NK-92 treated with Interleukin-12 subunit alpha and Interleukin-12 subunit beta, amount 100 ng/mL, for 24 hours (cell line): ENCODE results near the gene PAX8.
"Not testable (repeated sequence)": the region's sequence is repeated elsewhere in the genome, so short reads cannot be mapped to it uniquely, and the experiment has no call there.

Experiments
- DNase-seq: peaks from one replicate; lab custom pipeline; 2025; lab: John Stamatoyannopoulos, UW

Gene PAX8

GRCh38 chr2:113278742-113279139, at the start of gene PAX8:
TSS of gene PAX8 (minus strand) at chr2:113278921. CDS start at chr2:113278394, 527 bp downstream.
- no peak for DNase-seq

DNA sequence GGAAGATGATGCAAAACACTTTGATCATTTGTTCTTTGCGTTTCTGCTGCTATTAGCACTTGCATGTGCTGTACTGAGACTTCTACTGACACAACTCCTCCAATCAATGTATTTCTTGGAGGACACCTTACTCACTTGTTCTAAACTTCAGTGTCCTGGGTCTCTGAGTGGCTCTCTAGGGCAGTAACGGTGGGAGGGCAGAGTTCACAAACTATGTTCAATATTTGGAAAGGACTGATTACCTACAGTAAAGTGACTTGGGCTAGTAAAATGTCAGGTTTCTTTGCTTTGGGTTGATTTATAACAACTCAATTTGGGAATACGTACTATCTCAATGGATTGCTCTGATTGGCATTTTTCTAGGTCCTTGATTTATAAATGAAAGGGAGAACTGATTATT, 49.3 kb upstream of the PAX8 start:
- DNase-seq = no peak

DNA sequence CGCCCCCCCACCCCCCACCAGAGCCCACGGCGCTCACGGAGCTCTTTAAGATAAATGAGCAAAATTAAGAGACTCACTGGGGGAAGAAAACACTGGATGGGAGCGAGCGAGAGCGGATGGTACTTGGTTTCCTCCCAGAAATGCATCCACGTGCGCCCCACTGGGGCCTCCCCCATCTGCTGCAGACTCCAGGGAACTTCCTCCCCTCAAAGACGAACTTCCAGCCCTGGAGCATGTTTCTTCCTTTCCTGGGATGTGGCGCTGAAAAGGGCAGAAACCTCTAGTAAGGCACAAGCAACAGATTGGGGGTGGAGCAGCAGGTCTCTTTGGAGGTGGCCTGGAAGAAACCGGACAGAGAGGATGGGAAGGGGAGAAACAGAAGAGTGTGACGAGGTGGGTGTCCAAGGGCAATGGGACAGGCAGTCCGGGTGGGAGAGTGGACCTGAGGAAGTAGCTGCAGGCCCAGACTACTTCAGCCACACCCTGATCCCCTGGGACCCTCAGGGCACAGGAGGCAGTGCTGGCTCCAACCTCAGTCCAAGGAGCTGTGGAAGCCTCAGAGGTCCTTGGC, 46.5 kb upstream of the PAX8 start:
- DNase-seq = not testable (repeated sequence)

DNA sequence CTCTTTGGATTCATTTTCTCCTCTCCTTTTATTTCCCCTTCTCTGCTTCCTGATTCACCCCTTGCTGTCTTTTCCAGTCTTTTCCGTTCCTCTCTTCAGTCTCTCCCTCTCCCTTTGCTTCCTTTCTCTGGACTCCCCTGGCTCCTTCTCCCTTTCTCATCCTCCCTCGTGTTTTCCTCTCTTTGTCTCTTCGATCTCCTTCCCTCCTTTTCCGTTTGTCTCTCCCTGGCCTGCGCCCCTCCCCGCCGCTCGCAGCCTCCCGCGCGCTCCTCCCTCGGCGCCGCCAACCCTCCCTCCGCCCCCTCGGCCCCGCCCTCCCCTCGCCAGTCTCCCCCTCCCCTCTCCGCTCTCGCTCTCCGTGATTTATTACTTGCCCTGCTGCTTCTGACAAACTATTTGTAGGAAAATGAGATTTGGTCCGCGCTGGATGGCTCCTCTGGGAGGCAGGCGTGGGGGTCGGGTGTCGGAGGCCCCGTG, 46.0 kb upstream of the PAX8 start:
- no peak for DNase-seq

DNA sequence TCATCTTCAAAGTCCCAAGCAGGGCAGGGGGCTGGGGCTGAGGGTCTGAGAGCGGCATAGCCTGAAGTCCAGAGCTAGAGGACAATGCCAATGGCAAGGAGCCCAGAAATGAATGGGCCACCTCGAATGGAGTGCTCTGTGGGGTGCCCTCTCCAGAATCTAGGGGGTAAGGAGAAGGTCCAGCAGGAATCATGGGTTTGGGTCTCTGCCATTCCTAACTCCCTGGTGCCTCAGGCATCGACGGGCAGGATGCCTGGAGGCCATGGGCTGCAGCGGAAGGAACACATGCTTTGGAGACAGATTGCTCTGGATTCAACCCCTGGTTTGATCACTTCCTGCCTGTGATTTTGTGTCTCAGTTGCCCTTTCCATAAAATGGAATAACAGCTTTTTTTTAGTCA, 44.4 kb upstream of the PAX8 start:
- not testable (repeated sequence) for DNase-seq

DNA sequence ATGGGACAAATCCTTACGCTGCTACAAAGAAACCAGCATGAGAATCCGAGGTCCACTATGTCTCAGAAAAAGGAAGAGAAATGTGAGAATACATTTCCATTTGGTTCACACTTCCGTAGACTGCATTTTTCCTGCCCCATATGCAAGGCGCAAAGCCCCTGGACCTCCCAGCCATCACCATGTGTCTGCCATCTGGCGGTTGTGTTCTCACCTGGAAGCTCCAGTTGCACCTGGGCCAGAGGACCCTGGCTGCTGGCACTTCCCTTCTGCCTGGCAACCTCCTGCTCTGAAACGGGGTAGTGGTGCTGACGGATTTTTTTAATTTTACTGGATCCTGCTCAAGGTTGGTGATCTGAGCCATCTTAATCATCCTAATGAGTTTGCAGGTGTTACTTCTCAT, 41.4 kb upstream of the PAX8 start:
- not testable (repeated sequence) for DNase-seq

DNA sequence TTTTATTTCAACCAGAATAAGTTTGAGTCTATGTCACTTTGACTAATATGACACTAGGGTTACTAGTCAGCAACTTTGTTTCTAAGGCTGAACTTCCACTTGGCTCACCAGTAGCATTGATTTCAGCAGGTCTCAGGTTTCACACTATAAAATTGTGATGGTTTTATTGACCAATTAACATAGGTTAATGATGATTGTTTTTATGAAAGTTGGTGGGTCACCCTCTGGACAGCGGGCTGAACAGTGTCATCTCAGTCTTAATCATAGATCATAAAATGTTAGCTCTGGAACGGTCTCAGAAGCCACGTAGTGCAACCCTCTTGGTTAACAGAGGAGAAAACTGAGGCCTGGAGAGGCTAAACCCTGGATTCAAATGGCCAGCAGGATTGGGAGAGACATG, 40.2 kb upstream of the PAX8 start:
- DNase-seq = not testable (repeated sequence)

DNA sequence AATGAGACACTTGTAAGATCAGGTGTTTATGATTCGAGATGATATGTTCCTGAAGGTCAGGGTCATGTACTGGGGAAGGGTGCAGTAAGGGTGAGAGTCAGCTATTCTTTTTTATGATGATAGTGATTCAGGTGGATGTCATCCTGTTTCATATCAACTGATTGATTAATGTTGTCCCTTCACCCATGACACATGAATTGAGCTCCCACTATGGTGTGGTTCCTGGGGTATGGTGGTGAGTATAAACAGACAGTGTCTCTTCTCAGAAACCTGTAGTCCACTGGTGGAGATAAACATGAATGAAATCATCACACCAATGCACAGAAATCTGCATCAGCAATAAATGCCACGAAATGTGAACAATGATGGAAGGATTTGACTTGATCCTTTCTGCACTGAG, 37.4 kb upstream of the PAX8 start:
- DNase-seq = no peak

- not testable (repeated sequence) for DNase-seq
These were observed 35.9 kb upstream of the PAX8 start for GRCh38 chr2:113314663-113315062.

GRCh38 chr2:113314176-113314575, 35.5 kb upstream of the PAX8 start:
- not testable (repeated sequence) for DNase-seq

DNA sequence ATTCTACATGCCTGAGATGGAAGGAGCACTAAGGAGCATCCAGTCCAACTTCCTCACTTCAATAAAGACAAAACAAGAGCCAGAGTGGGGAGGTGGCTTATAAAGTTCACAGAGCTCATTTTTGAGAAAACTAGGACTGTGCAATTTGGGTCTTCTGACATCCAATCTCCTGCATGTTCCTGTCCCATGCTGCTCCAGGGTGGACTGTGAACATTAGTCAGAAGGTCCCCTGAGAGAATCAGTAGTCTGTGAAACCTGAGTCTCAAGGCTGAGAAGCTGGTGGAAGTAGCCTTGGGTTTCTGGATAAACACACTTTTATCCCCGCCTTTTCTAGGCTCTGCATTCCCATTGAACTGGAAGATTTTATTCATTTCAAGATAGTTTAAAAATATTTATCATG, 33.1 kb upstream of the PAX8 start:
- not testable (repeated sequence) for DNase-seq

DNA sequence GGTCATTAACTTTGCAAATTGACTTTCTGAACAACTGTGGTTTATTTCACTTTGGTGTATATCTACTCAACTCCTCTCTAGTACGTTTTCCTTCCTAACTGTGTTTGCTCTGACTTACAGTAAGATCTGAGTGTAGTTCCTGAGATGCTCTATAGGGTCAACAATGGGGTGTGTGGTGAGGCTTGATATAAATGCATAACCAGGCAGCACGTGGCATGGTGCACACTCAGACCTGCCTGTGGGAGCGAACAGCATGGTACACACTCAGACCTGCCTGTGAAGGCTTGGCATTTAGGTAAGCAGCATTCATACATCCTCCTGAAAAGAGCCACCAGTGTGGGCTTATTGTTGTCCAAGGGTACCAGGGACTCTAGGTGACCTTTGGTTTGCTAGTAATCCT, 32.5 kb upstream of the PAX8 start:
- DNase-seq = not testable (repeated sequence)

- DNase-seq = no peak
These were observed 31.1 kb upstream of the PAX8 start for GRCh38 chr2:113309655-113310387.

DNA sequence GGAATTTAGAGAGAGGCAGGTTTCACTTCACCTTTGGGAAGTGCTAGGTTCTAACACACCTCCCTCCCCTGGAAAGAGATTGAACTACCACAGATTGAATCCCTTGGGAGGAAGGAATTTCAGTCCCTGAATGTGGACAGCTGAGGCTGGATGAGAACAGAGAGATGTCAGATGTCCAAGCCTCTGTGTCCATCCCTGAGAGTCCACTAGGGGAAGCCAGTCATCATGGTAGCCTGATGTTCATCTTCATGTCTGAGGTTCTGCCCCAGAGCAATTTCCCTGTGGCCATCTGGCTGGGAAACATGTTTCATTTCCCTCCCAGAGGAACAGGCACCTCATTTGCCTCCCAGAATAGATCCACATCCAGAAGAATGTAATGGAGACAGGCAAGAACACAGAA, 30.1 kb upstream of the PAX8 start:
- DNase-seq = not testable (repeated sequence)

- DNase-seq = not testable (repeated sequence)
These were observed 27.5 kb upstream of the PAX8 start for GRCh38 chr2:113306207-113306606.

GRCh38 chr2:113305749-113306148, 27.0 kb upstream of the PAX8 start:
- not testable (repeated sequence) for DNase-seq

GRCh38 chr2:113305146-113305545, 26.4 kb upstream of the PAX8 start:
- no peak for DNase-seq

DNA sequence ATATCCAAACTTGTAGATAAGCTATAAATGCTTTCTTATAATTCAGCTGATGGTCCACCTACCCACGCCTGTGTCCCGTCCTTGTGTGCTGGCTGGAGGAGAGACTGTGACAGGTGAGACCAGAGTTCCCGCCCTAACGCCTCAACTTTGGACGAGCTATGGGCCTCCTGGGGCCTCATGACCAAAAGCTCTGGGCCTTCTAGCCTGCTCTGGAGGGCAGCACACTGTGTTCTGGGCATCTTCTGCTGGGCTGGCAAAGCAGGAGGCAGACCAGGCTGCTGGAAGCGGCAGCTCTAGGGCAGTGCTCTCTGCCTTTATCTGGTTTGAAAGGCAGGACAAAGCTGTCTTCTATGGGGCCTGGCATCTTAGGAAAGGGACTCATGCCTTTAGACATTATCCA, 26.0 kb upstream of the PAX8 start:
- no peak for DNase-seq

DNA sequence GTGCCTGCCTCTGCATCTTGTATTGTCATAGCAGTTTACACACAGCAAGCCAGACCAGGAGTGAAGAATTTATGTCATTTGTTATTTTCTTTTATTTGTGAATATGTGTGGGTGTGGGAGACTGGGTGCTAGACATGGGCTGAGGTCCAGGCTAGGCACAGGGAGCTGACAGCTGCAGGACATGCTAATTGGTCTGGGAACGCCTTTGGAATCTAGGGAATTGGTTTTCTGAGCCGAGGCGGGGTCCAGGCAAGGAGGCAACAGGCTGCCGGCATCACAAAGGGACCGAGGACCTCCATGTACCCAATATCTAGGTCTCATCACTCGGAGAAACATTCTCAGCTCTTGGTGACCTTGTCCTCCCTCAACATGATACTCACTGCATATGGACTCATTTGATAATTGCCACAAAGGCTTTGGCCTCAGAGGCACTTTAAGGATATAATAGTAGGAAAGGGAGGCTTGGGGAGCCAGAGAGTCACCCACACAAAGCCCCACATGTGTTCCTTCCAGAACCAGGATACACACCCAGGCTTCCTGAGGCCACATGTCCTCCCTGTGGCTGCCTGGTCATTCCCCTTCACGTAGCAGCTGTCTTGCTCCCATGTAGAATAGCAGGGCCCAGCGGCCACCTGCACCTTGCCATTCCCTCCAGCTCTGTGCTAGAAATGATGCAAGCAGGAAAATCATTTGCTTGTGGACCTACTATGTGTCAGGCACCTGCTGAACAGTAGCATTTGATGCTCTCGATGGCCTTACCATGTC, 23.7 kb upstream of the PAX8 start:
- not testable (repeated sequence) for DNase-seq

- DNase-seq = no peak
These were observed 21.6 kb upstream of the PAX8 start for GRCh38 chr2:113300281-113300680.

GRCh38 chr2:113298176-113298575, 19.5 kb upstream of the PAX8 start:
- DNase-seq = no peak

DNA sequence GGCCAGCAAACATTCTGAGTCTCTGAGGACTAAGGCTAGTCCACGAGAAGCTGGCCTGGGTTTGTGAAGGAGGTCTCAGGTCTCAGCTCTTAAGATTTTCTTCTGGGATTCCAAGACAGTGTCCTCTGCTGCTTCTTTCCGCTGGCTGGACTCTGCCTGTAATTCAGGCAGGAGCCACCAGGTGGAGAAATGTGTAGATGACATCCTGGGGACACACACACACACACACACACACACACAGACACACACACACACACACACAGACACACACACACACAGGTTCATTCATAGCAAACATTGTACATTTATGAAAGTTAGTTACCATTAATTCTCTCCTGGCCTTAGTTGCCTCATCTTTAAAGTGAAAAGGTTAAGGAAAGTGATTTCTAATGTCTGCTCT, 18.9 kb upstream of the PAX8 start:
- DNase-seq = not testable (repeated sequence)

- no peak for DNase-seq
These were observed 12.5 kb upstream of the PAX8 start for GRCh38 chr2:113291191-113291590.
